ENCODE measurements around the gene NINJ1. TPM values are rescaled to one million over a fixed set of nuclear protein-coding genes. Genes with fewer than 3 reads are reported as not detected.
A peak's percentile ranks its signal among the peaks of the same experiment; 100 is the strongest.

The NINJ1 gene
- total and polyA plus RNA-seq, 2 of the 13 experiments (the other 11 are each of a cell fraction or from before 2014, with no cell fraction given): 81.2 to 92.1 TPM

DNA sequence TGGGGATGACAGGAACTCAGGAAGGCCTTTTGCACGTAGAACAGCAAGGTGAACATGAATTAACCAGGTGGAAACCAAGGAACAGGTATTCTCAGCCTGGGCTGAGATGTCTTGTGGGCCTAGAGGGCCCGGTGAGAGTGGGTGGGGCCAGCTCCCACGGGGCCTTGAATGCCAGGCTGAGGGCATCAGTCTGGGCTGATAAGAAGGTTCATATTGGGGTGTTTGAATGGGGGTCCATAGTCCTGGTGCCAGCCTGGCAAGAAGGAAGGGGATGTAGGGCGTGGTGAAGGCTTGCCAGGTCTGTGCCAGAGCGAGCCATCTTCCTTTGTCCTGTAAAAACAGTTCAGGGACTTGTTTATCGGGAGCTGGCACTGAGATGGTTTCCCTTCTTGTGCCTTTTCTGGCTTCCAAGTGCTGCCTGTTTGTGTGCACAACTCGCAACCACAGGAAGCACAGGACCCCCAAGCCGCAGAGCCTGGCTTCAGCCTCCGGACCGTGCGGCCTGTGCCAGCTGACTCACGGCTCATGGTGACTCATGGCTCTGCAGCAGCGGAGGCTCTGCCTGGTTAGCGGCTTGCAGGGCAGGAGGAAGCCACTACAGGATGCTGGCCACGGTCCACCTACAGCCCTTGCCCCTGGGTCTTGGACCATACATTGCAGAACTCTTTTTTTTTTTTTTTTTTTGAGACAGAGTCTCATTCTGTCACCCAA, 35.7 kb downstream of the NINJ1 start (continued):
- TF ChIP-seq EP300 (IDR thresholded peaks at IDR 0.05; ENCODE audit: low read depth in 2 of 2, low read length in 2 of 2) (no peak), EP300 (CRISPR knock-in tag; IDR thresholded peaks at IDR 0.05; ENCODE audit: borderline replicate concordance) (no peak), ZFP36L2 (CRISPR knock-in tag; IDR thresholded peaks at IDR 0.05) (no peak), NFATC3 (CRISPR knock-in tag; IDR thresholded peaks at IDR 0.05) (no peak), ZNF768 (CRISPR knock-in tag; IDR thresholded peaks at IDR 0.05) (no peak), GATAD2A (CRISPR knock-in tag; IDR thresholded peaks at IDR 0.05) (0 out of 2 replicates have a peak, but pooled peaks have one; percentile 20), ZNF205 (CRISPR knock-in tag; IDR thresholded peaks at IDR 0.05) (no peak), SRF (IDR thresholded peaks at IDR 0.05; ENCODE audit: low read depth, low read length) (no peak), SKI (IDR thresholded peaks at IDR 0.05; ENCODE audit: partially characterized antibody) (no peak), ZNF354B (CRISPR knock-in tag; IDR thresholded peaks at IDR 0.05) (no peak), IKZF1 (IDR thresholded peaks at IDR 0.05) (no peak)
- TF ChIP-seq, protein P1, sequence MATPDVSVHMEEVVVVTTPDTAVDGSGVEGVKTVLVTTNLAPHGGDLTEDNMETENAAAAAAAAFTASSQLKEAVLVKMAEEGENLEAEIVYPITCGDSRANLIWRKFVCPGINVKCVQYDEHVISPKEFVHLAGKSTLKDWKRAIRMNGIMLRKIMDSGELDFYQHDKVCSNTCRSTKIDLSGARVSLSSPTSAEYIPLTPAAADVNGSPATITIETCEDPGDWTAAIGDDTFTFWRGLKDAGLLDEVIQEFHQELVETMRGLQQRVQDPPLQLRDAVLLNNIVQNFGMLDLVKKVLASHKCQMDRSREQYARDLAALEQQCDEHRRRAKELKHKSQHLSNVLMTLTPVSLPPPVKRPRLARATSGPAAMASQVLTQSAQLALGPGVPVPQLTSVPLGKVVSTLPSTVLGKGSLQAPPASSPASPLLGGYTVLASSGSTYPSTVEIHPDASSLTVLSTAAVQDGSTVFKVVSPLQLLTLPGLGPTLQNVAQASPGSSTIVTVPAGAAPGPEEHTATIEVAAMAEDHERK (CRISPR knock-in tag; IDR thresholded peaks at IDR 0.05; ENCODE audit: low read depth): no peak
- TF ChIP-seq, protein P2, sequence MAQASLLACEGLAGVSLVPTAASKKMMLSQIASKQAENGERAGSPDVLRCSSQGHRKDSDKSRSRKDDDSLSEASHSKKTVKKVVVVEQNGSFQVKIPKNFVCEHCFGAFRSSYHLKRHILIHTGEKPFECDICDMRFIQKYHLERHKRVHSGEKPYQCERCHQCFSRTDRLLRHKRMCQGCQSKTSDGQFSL (CRISPR knock-in tag; IDR thresholded peaks at IDR 0.05): no peak
- TF ChIP-seq, protein P3, sequence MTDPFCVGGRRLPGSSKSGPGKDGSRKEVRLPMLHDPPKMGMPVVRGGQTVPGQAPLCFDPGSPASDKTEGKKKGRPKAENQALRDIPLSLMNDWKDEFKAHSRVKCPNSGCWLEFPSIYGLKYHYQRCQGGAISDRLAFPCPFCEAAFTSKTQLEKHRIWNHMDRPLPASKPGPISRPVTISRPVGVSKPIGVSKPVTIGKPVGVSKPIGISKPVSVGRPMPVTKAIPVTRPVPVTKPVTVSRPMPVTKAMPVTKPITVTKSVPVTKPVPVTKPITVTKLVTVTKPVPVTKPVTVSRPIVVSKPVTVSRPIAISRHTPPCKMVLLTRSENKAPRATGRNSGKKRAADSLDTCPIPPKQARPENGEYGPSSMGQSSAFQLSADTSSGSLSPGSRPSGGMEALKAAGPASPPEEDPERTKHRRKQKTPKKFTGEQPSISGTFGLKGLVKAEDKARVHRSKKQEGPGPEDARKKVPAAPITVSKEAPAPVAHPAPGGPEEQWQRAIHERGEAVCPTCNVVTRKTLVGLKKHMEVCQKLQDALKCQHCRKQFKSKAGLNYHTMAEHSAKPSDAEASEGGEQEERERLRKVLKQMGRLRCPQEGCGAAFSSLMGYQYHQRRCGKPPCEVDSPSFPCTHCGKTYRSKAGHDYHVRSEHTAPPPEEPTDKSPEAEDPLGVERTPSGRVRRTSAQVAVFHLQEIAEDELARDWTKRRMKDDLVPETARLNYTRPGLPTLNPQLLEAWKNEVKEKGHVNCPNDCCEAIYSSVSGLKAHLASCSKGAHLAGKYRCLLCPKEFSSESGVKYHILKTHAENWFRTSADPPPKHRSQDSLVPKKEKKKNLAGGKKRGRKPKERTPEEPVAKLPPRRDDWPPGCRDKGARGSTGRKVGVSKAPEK (CRISPR knock-in tag; IDR thresholded peaks at IDR 0.05; ENCODE audit: borderline replicate concordance): no peak
- TF ChIP-seq, protein P4, sequence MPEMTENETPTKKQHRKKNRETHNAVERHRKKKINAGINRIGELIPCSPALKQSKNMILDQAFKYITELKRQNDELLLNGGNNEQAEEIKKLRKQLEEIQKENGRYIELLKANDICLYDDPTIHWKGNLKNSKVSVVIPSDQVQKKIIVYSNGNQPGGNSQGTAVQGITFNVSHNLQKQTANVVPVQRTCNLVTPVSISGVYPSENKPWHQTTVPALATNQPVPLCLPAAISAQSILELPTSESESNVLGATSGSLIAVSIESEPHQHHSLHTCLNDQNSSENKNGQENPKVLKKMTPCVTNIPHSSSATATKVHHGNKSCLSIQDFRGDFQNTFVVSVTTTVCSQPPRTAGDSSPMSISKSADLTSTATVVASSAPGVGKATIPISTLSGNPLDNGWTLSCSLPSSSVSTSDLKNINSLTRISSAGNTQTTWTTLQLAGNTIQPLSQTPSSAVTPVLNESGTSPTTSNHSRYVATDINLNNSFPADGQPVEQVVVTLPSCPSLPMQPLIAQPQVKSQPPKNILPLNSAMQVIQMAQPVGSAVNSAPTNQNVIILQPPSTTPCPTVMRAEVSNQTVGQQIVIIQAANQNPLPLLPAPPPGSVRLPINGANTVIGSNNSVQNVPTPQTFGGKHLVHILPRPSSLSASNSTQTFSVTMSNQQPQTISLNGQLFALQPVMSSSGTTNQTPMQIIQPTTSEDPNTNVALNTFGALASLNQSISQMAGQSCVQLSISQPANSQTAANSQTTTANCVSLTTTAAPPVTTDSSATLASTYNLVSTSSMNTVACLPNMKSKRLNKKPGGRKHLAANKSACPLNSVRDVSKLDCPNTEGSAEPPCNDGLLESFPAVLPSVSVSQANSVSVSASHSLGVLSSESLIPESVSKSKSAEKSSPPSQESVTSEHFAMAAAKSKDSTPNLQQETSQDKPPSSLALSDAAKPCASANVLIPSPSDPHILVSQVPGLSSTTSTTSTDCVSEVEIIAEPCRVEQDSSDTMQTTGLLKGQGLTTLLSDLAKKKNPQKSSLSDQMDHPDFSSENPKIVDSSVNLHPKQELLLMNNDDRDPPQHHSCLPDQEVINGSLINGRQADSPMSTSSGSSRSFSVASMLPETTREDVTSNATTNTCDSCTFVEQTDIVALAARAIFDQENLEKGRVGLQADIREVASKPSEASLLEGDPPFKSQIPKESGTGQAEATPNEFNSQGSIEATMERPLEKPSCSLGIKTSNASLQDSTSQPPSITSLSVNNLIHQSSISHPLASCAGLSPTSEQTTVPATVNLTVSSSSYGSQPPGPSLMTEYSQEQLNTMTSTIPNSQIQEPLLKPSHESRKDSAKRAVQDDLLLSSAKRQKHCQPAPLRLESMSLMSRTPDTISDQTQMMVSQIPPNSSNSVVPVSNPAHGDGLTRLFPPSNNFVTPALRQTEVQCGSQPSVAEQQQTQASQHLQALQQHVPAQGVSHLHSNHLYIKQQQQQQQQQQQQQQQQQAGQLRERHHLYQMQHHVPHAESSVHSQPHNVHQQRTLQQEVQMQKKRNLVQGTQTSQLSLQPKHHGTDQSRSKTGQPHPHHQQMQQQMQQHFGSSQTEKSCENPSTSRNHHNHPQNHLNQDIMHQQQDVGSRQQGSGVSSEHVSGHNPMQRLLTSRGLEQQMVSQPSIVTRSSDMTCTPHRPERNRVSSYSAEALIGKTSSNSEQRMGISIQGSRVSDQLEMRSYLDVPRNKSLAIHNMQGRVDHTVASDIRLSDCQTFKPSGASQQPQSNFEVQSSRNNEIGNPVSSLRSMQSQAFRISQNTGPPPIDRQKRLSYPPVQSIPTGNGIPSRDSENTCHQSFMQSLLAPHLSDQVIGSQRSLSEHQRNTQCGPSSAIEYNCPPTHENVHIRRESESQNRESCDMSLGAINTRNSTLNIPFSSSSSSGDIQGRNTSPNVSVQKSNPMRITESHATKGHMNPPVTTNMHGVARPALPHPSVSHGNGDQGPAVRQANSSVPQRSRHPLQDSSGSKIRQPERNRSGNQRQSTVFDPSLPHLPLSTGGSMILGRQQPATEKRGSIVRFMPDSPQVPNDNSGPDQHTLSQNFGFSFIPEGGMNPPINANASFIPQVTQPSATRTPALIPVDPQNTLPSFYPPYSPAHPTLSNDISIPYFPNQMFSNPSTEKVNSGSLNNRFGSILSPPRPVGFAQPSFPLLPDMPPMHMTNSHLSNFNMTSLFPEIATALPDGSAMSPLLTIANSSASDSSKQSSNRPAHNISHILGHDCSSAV (CRISPR knock-in tag; IDR thresholded peaks at IDR 0.05; ENCODE audit: borderline replicate concordance): no peak
